Measurements from ENCODE around the gene MUC4.

- TF ChIP-seq, protein P1, sequence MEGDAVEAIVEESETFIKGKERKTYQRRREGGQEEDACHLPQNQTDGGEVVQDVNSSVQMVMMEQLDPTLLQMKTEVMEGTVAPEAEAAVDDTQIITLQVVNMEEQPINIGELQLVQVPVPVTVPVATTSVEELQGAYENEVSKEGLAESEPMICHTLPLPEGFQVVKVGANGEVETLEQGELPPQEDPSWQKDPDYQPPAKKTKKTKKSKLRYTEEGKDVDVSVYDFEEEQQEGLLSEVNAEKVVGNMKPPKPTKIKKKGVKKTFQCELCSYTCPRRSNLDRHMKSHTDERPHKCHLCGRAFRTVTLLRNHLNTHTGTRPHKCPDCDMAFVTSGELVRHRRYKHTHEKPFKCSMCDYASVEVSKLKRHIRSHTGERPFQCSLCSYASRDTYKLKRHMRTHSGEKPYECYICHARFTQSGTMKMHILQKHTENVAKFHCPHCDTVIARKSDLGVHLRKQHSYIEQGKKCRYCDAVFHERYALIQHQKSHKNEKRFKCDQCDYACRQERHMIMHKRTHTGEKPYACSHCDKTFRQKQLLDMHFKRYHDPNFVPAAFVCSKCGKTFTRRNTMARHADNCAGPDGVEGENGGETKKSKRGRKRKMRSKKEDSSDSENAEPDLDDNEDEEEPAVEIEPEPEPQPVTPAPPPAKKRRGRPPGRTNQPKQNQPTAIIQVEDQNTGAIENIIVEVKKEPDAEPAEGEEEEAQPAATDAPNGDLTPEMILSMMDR (IDR thresholded peaks at IDR 0.05; ENCODE audit: poor library complexity, severe bottlenecking), result no peak
- TF ChIP-seq EZH2 (IDR thresholded peaks at IDR 0.05; ENCODE audit: borderline replicate concordance, insufficient read depth, low read length, poor library complexity, severe bottlenecking), result no peak
- TF ChIP-seq POLR2AphosphoS5 (IDR thresholded peaks at IDR 0.05), result no peak
These were observed 113.4 kb downstream of the MUC4 start for GRCh38 chr3:195698325-195698646.
